HCT116 (cell line): ENCODE data around the gene OLFML2B. TPM values are rescaled to one million over a fixed set of nuclear protein-coding genes. Genes with fewer than 3 reads are reported as not detected.

Experiments
- ATAC-seq: fragments of 200-7000 bp; cut with Tn5 transposase; 2 replicates; pipeline ENCODE4 v1.9.1; 2020; ENCODE audit warnings: mild to moderate bottlenecking, moderate library complexity
- BruUV-seq: library from RNA; stranded (reverse); fragments of 400-500 nt; replicated peaks from 2 replicates; lab custom pipeline; 2021; lab: Mats Ljungman, UMichigan
- CTCF ChIA-PET: fragments of 300-600 bp; sonication (Branson Sonifier 250); formaldehyde crosslinking; loops from one replicate; lab custom pipeline; 2021; ENCODE audit warnings: antibody characterized with exemption; lab: Charles Lee
- POLR2A ChIA-PET: fragments of 300-600, 350-600 bp; sonication (Branson Sonifier 250); formaldehyde crosslinking; loops from one replicate; lab custom pipeline; 2021; ENCODE audit warnings: antibody characterized with exemption; lab: Charles Lee
- RAD21 ChIA-PET, 2 experiments: fragments of 300-600 bp; sonication (Branson Sonifier 250); formaldehyde crosslinking; loops; one replicate each; lab custom pipeline; 2023; ENCODE audit warnings: low total read pairs in 2 of 2; ENCODE audit not compliant: uncharacterized antibody in 2 of 2, unreplicated experiment in 2 of 2, low non-redundant PET in 1 of 2; lab: Charles Lee
- DNase-seq: peaks from one replicate; pipeline ENCODE4 v3.0.0-alpha.2; 2010; ENCODE audit warnings: low read depth, low spot score
- H2AFZ ChIP-seq: fragments of 200-600 bp; shearing (Covaris generic), sonication (generic); 2 replicates; pipeline ENCODE4 v1.6.1; 2017; ENCODE audit warnings: low read depth, mixed run types, mixed read lengths, antibody characterized with exemption, low read length; ENCODE audit not compliant: poor library complexity, severe bottlenecking
- H3K27ac ChIP-seq: 2 replicates; pipeline ENCODE4 v1.5.1; 2012; ENCODE audit warnings: low read depth, low read length
- H3K27me3 ChIP-seq: fragments of 200-600 bp; sonication (generic); 2 replicates; pipeline ENCODE4 v1.6.1; 2016; ENCODE audit warnings: mixed run types, low read length, mixed read lengths; ENCODE audit not compliant: insufficient read depth
- H3K36me3 ChIP-seq, 2 experiments: fragments of 200-500 bp in 1 of 2; fragments of 200-600 bp in 1 of 2; sonication (Bioruptor generic) in 1 of 2; sonication (generic) in 1 of 2; 2 replicates each; pipeline versions ENCODE4 v1.5.1 to v1.6.1; 2014 to 2016; ENCODE audit warnings: low read length in 2 of 2, inconsistent platforms in 1 of 2, mixed read lengths in 1 of 2, mixed run types in 1 of 2; ENCODE audit not compliant: insufficient read depth in 2 of 2, control insufficient read depth in 1 of 2
- H3K4me1 ChIP-seq, 2 experiments: fragments of 200-600 bp in 1 of 2; sonication (generic) in 1 of 2; 2 replicates each; pipeline versions ENCODE4 v1.5.1 to v1.6.1; 2012 to 2017; ENCODE audit warnings: low read length in 2 of 2, inconsistent platforms in 1 of 2, mild to moderate bottlenecking in 1 of 2, mixed read lengths in 1 of 2, mixed run types in 1 of 2, moderate library complexity in 1 of 2; ENCODE audit not compliant: insufficient read depth in 2 of 2, control insufficient read depth in 1 of 2
- H3K4me2 ChIP-seq: fragments of 200-600 bp; sonication (generic); 2 replicates; pipeline ENCODE4 v1.6.1; 2017; ENCODE audit warnings: mixed run types, low read length, mixed read lengths
- H3K4me3 ChIP-seq, 2 experiments: fragments of 200-600 bp in 1 of 2; sonication (generic) in 1 of 2; replicated peaks in 1 of 2; 2 replicates each; pipeline ENCODE4 v1.5.1; 2011 to 2016; ENCODE audit warnings: low read length in 2 of 2, control low read depth in 1 of 2, low read depth in 1 of 2, mild to moderate bottlenecking in 1 of 2, mixed read lengths in 1 of 2, mixed run types in 1 of 2
- H3K79me2 ChIP-seq: fragments of 200-600 bp; sonication (generic); 2 replicates; pipeline ENCODE4 v1.6.1; 2017; ENCODE audit warnings: mild to moderate bottlenecking, mixed run types, low read length, moderate library complexity, mixed read lengths; ENCODE audit not compliant: insufficient read depth
- H3K9ac ChIP-seq: fragments of 200-600 bp; sonication (generic); 2 replicates; pipeline ENCODE4 v1.6.1; 2016; ENCODE audit warnings: low read length, mixed read lengths
- H3K9me2 ChIP-seq: fragments of 200-600 bp; sonication (generic), shearing (Covaris generic); 2 replicates; pipeline ENCODE4 v1.6.1; 2017; ENCODE audit warnings: mixed run types, mild to moderate bottlenecking, moderate library complexity; ENCODE audit not compliant: insufficient read depth
- H3K9me3 ChIP-seq, 2 experiments: fragments of 200-500 bp in 1 of 2; fragments of 200-600 bp in 1 of 2; sonication (Bioruptor generic) in 1 of 2; sonication (generic) in 1 of 2; 2 replicates each; pipeline ENCODE4 v1.6.1; 2014 to 2017; ENCODE audit warnings: low read length in 2 of 2, mixed read lengths in 2 of 2, inconsistent platforms in 1 of 2, low read depth in 1 of 2, mild to moderate bottlenecking in 1 of 2, mixed run types in 1 of 2, moderate library complexity in 1 of 2; ENCODE audit not compliant: control insufficient read depth in 1 of 2, insufficient read depth in 1 of 2
- H4K20me1 ChIP-seq: fragments of 200-600 bp; sonication (generic), shearing (Covaris generic); 2 replicates; pipeline ENCODE4 v1.6.1; 2017; ENCODE audit warnings: mixed run types, mild to moderate bottlenecking, moderate library complexity; ENCODE audit not compliant: insufficient read depth
- CBX3 ChIP-seq: IDR thresholded peaks from 2 replicates; pipeline ENCODE4 v1.6.1; 2012; ENCODE audit warnings: low read depth
- CEBPB ChIP-seq: IDR thresholded peaks from 2 replicates; pipeline ENCODE4 v1.6.1; 2012; ENCODE audit warnings: low read depth
- EZH2phosphoT487 ChIP-seq: fragments of 200-600 bp; IDR thresholded peaks from 2 replicates; pipeline ENCODE4 v1.6.1; 2018; ENCODE audit warnings: antibody characterized with exemption, borderline replicate concordance
- FOSL1 ChIP-seq: IDR thresholded peaks from 2 replicates; pipeline ENCODE4 v1.6.1; 2012; ENCODE audit warnings: low read depth
- RAD21 ChIP-seq: IDR thresholded peaks from 2 replicates; pipeline ENCODE4 v1.6.1; 2012; ENCODE audit warnings: low read depth, mild to moderate bottlenecking
- SIN3A ChIP-seq: IDR thresholded peaks from 2 replicates; pipeline ENCODE4 v1.6.1; 2012; ENCODE audit warnings: low read depth
- YY1 ChIP-seq: IDR thresholded peaks from 2 replicates; pipeline ENCODE4 v1.6.1; 2011; ENCODE audit warnings: low read length, low read depth, moderate library complexity, mild to moderate bottlenecking; ENCODE audit not compliant: insufficient replicate concordance; ENCODE audit errors: extremely low read depth
- ZFX ChIP-seq: fragments of 450-650 bp; IDR thresholded peaks from 2 replicates; pipeline ENCODE4 v1.6.1; 2017
- intact Hi-C: fragments of 100-400 bp; cut with micrococcal nuclease; formaldehyde crosslinking; loops from 2 replicates; pipeline ENCODE4 v1.10.0; 2022
- total RNA-seq: library from RNA; stranded (reverse); gene quantifications from one replicate; pipeline ENCODE4 v1.2.1, GENCODE V29; 2021; ENCODE audit not compliant: unreplicated experiment
- TF ChIP-seq, protein P1 (sequence below), 3 experiments: fragments of 200-600 bp in 1 of 3; sonication (generic) in 1 of 3; IDR thresholded peaks in 2 of 3; conservative IDR thresholded peaks in 1 of 3; 2 replicates each; pipeline ENCODE4 v1.5.1; 2012 to 2017; ENCODE audit warnings: low read depth in 2 of 3, low read length in 2 of 3, antibody characterized with exemption in 1 of 3, borderline replicate concordance in 1 of 3, control low read depth in 1 of 3, mild to moderate bottlenecking in 1 of 3, mixed read lengths in 1 of 3, mixed run types in 1 of 3, moderate library complexity in 1 of 3; ENCODE audit not compliant: insufficient read depth in 1 of 3
- TF ChIP-seq, protein P2 (sequence below): IDR thresholded peaks from 2 replicates; pipeline ENCODE4 v1.6.1; 2012

The OLFML2B gene
- total RNA-seq, 1 experiment from 2014 or later: 1.3 TPM

DNA sequence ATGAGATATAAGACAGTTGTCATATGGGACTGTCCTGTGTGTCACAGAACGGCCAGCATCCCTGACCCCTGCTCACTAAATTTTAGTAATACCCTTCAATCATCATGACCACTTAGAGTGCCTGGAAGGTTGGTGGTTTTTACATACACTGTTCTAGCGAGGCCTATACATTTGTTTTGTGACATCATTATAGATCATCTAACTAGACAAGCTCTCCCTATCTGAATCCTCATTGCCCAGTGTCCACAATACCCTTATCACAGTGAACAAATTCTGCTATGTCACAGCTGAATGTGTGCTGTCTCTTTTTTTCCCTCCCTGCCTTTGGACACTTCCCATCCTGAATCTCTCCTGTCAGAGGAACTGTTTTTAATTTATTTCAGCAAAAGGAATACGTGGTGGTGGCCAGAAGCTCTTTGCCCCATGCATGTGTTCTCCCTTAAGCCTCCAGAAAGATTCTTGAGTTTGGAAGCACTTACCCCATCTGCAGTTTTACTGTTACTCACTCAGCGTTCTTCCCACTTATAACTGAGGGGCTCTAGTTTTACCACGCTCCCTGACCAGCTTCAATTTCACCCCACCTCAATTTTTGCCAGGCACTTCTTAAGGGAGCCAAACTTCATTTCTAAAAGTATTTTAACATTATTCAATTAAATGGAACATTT, 70.3 kb downstream of the OLFML2B start:
- Histone ChIP-seq H2AFZ (no peak overlapping the region), H3K27me3 (no peaks in the 10 kb centered on the region), H4K20me1 (no peaks in the 10 kb centered on the region), H3K9me3 (no peaks in the 10 kb centered on the region), H3K4me2 (no peak overlapping the region), H3K9ac (no peak overlapping the region), H3K9me2 (no peaks in the 10 kb centered on the region), H3K27ac (no peak overlapping the region), H3K79me2 (no peaks in the 10 kb centered on the region), H3K36me3 (no peaks in the 10 kb centered on the region), H3K4me1 (no peaks in the 10 kb centered on the region), H3K4me3 (no peak overlapping the region)
- no TSS peak for BruUV-seq
- POLR2A ChIA-PET: no interaction called here
- RAD21 ChIA-PET: no interaction called here
- no peak for ATAC-seq
- no peak for DNase-seq
- CTCF ChIA-PET: no interaction called here
- intact Hi-C loops: no loop called here
- TF ChIP-seq CEBPB (no peak), YY1 (no peak), SIN3A (no peak), FOSL1 (no peak), EZH2phosphoT487 (no peak), ZFX (no peak), CBX3 (no peak), RAD21 (no peak)
- TF ChIP-seq, protein P1, sequence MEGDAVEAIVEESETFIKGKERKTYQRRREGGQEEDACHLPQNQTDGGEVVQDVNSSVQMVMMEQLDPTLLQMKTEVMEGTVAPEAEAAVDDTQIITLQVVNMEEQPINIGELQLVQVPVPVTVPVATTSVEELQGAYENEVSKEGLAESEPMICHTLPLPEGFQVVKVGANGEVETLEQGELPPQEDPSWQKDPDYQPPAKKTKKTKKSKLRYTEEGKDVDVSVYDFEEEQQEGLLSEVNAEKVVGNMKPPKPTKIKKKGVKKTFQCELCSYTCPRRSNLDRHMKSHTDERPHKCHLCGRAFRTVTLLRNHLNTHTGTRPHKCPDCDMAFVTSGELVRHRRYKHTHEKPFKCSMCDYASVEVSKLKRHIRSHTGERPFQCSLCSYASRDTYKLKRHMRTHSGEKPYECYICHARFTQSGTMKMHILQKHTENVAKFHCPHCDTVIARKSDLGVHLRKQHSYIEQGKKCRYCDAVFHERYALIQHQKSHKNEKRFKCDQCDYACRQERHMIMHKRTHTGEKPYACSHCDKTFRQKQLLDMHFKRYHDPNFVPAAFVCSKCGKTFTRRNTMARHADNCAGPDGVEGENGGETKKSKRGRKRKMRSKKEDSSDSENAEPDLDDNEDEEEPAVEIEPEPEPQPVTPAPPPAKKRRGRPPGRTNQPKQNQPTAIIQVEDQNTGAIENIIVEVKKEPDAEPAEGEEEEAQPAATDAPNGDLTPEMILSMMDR (IDR thresholded peaks at IDR 0.05 in 2 of 3, conservative IDR thresholded peaks at IDR 0.05 in 1 of 3; ENCODE audit: borderline replicate concordance in 1 of 3, insufficient read depth in 1 of 3, low read depth in 2 of 3, low read length in 2 of 3): no peak
- TF ChIP-seq, protein P2, sequence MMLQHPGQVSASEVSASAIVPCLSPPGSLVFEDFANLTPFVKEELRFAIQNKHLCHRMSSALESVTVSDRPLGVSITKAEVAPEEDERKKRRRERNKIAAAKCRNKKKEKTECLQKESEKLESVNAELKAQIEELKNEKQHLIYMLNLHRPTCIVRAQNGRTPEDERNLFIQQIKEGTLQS: no peak
